Cardiac muscle cell (in vitro differentiated cells and primary cell): ENCODE data around the gene BUB1B. TPM values are rescaled to one million over a fixed set of nuclear protein-coding genes. Genes with fewer than 3 reads are reported as not detected.

Source experiments
- DNase-seq, 2 donors: peaks; one replicate each; pipeline versions ENCODE4 v3.0.0 to v3.0.0-alpha.2; 2010 to 2017; ENCODE audit warnings: low read depth in 1 of 2, low spot score in 1 of 2
- H3K27ac ChIP-seq: fragments of 200-600 bp; sonication (generic); 2 replicates; pipeline ENCODE4 v1.5.1; 2016
- H3K27me3 ChIP-seq: fragments of 200-600 bp; sonication (generic); 2 replicates; pipeline ENCODE4 v1.6.0; 2016; ENCODE audit warnings: control low read depth
- H3K36me3 ChIP-seq: fragments of 200-600 bp; sonication (generic); 2 replicates; pipeline ENCODE4 v1.5.1; 2016; ENCODE audit warnings: control low read depth
- H3K4me1 ChIP-seq: fragments of 200-600 bp; sonication (generic); 2 replicates; pipeline ENCODE4 v1.8.1; 2017; ENCODE audit warnings: low read depth, mild to moderate bottlenecking, mixed run types
- H3K4me3 ChIP-seq: fragments of 200-600 bp; sonication (generic); 2 replicates; pipeline ENCODE4 v1.5.1; 2016; ENCODE audit warnings: mild to moderate bottlenecking
- H3K9me3 ChIP-seq: fragments of 200-600 bp; sonication (generic); 2 replicates; pipeline ENCODE4 v1.5.1; 2017; ENCODE audit warnings: low read depth, mild to moderate bottlenecking, control low read depth
- CTCF ChIP-seq: IDR thresholded peaks from 2 replicates; pipeline ENCODE4 v1.5.1; 2012; ENCODE audit warnings: low read depth, mild to moderate bottlenecking, low read length
- polyA plus RNA-seq: library from polyadenylated mRNA; unstranded; fragments of >200 nt; fragmentation: Nextera tagmentation; extraction: Ambion mirVana; gene quantifications from 2 replicates; pipeline ENCODE4 v1.2.1, GENCODE V29; 2016
- total RNA-seq: library from RNA; depleted of rRNA; stranded (reverse); fragments of >200 nt; gene quantifications from 2 replicates; pipeline ENCODE4 v1.2.3, GENCODE V29; 2016

BUB1B gene
- total and polyA plus RNA-seq, 2 experiments from 2014 or later: 10.1 to 157 TPM

- no peak for TF ChIP-seq CTCF
- Histone ChIP-seq H3K27ac (no peak overlapping the region), H3K27me3 (no peaks in the 10 kb centered on the region), H3K36me3 (no peaks in the 10 kb centered on the region), H3K4me3 (no peak overlapping the region), H3K4me1 (peaks cover 12% of the 10 kb centered on the region), H3K9me3 (no peaks in the 10 kb centered on the region)
- no peak for DNase-seq
These were observed 73.1 kb downstream of the BUB1B start for GRCh38 chr15:40233727-40234577.

GRCh38 chr15:40234783-40235182 is 73.9 kb downstream of the BUB1B start:
- Histone ChIP-seq H3K27ac (no peak overlapping the region), H3K36me3 (no peaks in the 10 kb centered on the region), H3K4me1 (peaks cover 17% of the 10 kb centered on the region), H3K27me3 (no peaks in the 10 kb centered on the region), H3K4me3 (no peak overlapping the region), H3K9me3 (no peaks in the 10 kb centered on the region)
- TF ChIP-seq CTCF: no peak
- DNase-seq: no peak

- Histone ChIP-seq H3K36me3 (no peaks in the 10 kb centered on the region), H3K4me3 (no peak overlapping the region), H3K9me3 (no peaks in the 10 kb centered on the region), H3K4me1 (peaks cover 17% of the 10 kb centered on the region), H3K27ac (no peak overlapping the region), H3K27me3 (no peaks in the 10 kb centered on the region)
- DNase-seq: no peak
- no peak for TF ChIP-seq CTCF
These were observed 74.5 kb downstream of the BUB1B start for GRCh38 chr15:40235201-40235885.

- Histone ChIP-seq H3K27me3 (no peaks in the 10 kb centered on the region), H3K4me3 (peak within 1 kb of the TSS; percentile 15), H3K9me3 (no peaks in the 10 kb centered on the region), H3K36me3 (no peaks in the 10 kb centered on the region), H3K4me1 (peaks cover 17% of the 10 kb centered on the region), H3K27ac (no peak within 1 kb of the TSS)
- TF ChIP-seq CTCF: no peak
- peak; percentile 44 to 69 for DNase-seq
These were observed 77.9 kb downstream of the BUB1B start, which contains the start of gene PAK6 for GRCh38 chr15:40238532-40239403. PAK6 (plus strand) TSS chr15:40239063; CDS start chr15:40264786, 25,723 bp downstream.

GRCh38 chr15:40239404-40239692 is 78.5 kb downstream of the BUB1B start:
- DNase-seq: no peak
- no peaks in the 10 kb centered on the region for H3K9me3 ChIP-seq
- H3K36me3 ChIP-seq: no peaks in the 10 kb centered on the region
- peak overlapping the region; percentile 15 for H3K4me3 ChIP-seq
- H3K27me3 ChIP-seq: no peaks in the 10 kb centered on the region
- TF ChIP-seq CTCF: no peak
- H3K27ac ChIP-seq: no peak overlapping the region
- H3K4me1 ChIP-seq: peaks cover 14% of the 10 kb centered on the region
